NT2/D1 (cell line): ENCODE measurements around the gene MAP3K8.

ENCODE experiments used
- SUZ12 ChIP-seq: IDR thresholded peaks from 2 replicates; pipeline ENCODE4 v1.6.1; 2011; ENCODE audit not compliant: insufficient read length, insufficient read depth; ENCODE audit errors: extremely low read depth
- YY1 ChIP-seq: IDR thresholded peaks from 2 replicates; pipeline ENCODE4 v1.6.1; 2011; ENCODE audit not compliant: insufficient read length, insufficient read depth

GRCh38 chr10:30431435-30431911 is 2.5 kb upstream of the MAP3K8 start:
- TF ChIP-seq SUZ12 (no peak), YY1 (no peak)
